B cell (primary cell): ENCODE measurements around the gene SIRPA.

Experiments used
- EZH2 ChIP-seq: IDR thresholded peaks from 2 replicates; pipeline ENCODE4 v1.6.1; 2012; ENCODE audit warnings: borderline replicate concordance, low read depth, mild to moderate bottlenecking, moderate library complexity, low read length; ENCODE audit not compliant: insufficient read depth, poor library complexity, severe bottlenecking
- TF ChIP-seq, protein P1 (sequence below): fragments of 200-600 bp; IDR thresholded peaks from one replicate; pipeline ENCODE4 v1.8.0; 2022; ENCODE audit warnings: antibody characterized with exemption, mild to moderate bottlenecking

- TF ChIP-seq, protein P1, sequence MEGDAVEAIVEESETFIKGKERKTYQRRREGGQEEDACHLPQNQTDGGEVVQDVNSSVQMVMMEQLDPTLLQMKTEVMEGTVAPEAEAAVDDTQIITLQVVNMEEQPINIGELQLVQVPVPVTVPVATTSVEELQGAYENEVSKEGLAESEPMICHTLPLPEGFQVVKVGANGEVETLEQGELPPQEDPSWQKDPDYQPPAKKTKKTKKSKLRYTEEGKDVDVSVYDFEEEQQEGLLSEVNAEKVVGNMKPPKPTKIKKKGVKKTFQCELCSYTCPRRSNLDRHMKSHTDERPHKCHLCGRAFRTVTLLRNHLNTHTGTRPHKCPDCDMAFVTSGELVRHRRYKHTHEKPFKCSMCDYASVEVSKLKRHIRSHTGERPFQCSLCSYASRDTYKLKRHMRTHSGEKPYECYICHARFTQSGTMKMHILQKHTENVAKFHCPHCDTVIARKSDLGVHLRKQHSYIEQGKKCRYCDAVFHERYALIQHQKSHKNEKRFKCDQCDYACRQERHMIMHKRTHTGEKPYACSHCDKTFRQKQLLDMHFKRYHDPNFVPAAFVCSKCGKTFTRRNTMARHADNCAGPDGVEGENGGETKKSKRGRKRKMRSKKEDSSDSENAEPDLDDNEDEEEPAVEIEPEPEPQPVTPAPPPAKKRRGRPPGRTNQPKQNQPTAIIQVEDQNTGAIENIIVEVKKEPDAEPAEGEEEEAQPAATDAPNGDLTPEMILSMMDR, result no peak
- no peak for TF ChIP-seq EZH2
These were observed 24.2 kb upstream of the SIRPA start for GRCh38 chr20:1870792-1871550.
